KMS-11 (cell line): Measurements from ENCODE around the gene FBN1.
A peak's percentile ranks its signal among the peaks of the same experiment; 100 is the strongest.

ENCODE experiments used
- H2AFZ ChIP-seq: fragments of 200-600 bp; sonication (generic); 2 replicates; pipeline ENCODE4 v1.6.1; 2016; ENCODE audit warnings: antibody characterized with exemption, mixed run types, low read depth
- H3K27ac ChIP-seq: fragments of 200-600 bp; sonication (generic); 2 replicates; pipeline ENCODE4 v1.6.1; 2016; ENCODE audit warnings: mild to moderate bottlenecking, mixed run types
- H3K27me3 ChIP-seq: fragments of 200-600 bp; sonication (generic); 2 replicates; pipeline ENCODE4 v1.6.1; 2017; ENCODE audit warnings: mild to moderate bottlenecking, low read depth, mixed run types, moderate library complexity; ENCODE audit not compliant: insufficient read depth
- H3K36me3 ChIP-seq: fragments of 200-600 bp; sonication (generic); 2 replicates; pipeline ENCODE4 v1.6.1; 2017; ENCODE audit warnings: mild to moderate bottlenecking, mixed run types; ENCODE audit not compliant: insufficient read depth
- H3K4me1 ChIP-seq: fragments of 200-600 bp; sonication (generic); 2 replicates; pipeline ENCODE4 v1.6.1; 2016; ENCODE audit warnings: mild to moderate bottlenecking, low read depth, mixed run types; ENCODE audit not compliant: poor library complexity, severe bottlenecking
- H3K4me2 ChIP-seq: fragments of 200-600 bp; sonication (generic); 2 replicates; pipeline ENCODE4 v1.7.0; 2016; ENCODE audit warnings: mild to moderate bottlenecking, mixed run types
- H3K4me3 ChIP-seq: fragments of 200-600 bp; sonication (generic); IDR thresholded peaks from 2 replicates; pipeline ENCODE4 v1.6.1; 2017; ENCODE audit warnings: low read depth, low read length, mixed read lengths; ENCODE audit not compliant: insufficient read depth
- H3K79me2 ChIP-seq: fragments of 200-600 bp; sonication (generic); 2 replicates; pipeline ENCODE4 v1.6.1; 2016; ENCODE audit warnings: low read depth, mixed run types; ENCODE audit not compliant: insufficient read depth
- H3K9ac ChIP-seq: fragments of 200-600 bp; sonication (generic); 2 replicates; pipeline ENCODE4 v1.6.1; 2016; ENCODE audit warnings: mild to moderate bottlenecking, mixed run types
- H4K20me1 ChIP-seq: fragments of 200-600 bp; sonication (generic); 2 replicates; pipeline ENCODE4 v1.6.1; 2016; ENCODE audit warnings: mild to moderate bottlenecking, mixed run types; ENCODE audit not compliant: insufficient read depth
- TF ChIP-seq, protein P1 (sequence below): fragments of 200-600 bp; sonication (generic); conservative IDR thresholded peaks from 2 replicates; pipeline ENCODE4 v1.6.1; 2017; ENCODE audit warnings: low read depth, mild to moderate bottlenecking, antibody characterized with exemption, low read length, moderate library complexity, mixed read lengths

FBN1 gene

DNA sequence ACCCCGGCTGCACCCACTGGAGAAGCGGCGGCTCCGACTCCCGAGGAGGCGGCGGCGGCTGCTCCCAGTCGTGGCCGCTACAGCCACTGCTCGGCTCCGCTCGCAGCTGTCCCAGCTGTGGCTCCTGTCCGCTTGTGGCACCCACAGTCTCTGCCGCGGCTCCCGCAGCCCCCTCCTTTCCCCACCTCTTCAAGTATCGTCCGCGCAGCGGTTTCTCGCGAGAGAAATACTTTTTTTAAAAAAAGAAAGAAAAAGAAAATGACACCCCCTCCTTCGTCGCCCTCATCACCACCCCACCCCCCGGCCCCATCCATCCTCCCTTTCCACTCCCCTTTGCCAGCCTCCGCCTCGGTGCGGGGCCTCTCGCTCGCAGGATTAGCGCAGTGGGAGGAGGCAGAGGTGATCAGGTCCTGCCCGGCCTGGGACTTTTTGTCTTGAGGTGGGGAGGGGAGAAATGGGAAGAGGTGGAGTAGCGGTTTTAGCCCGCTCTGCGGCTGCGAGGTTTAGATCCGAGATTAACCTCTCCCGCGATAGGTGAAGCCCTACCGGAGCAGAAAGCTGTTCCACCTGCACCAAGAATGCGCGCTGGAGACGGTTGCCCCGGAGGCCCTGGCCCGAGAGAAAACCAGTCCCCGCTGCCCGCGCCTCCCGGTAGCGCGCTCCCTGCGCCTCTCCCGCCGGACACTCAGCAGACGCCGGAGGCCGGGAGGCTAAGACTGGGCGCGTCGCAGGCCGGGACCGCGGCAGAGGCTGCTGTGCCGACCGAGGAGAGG, at the start of gene FBN1:
Gene FBN1 (minus strand): TSS at position 152 of the 773 bp plus-strand sequence. CDS start 940 bp downstream, outside the sequence.
- H3K4me3 ChIP-seq = no peak within 1 kb of the TSS
- H3K79me2 ChIP-seq = no peaks in the 10 kb centered on the region
- TF ChIP-seq, protein P1, sequence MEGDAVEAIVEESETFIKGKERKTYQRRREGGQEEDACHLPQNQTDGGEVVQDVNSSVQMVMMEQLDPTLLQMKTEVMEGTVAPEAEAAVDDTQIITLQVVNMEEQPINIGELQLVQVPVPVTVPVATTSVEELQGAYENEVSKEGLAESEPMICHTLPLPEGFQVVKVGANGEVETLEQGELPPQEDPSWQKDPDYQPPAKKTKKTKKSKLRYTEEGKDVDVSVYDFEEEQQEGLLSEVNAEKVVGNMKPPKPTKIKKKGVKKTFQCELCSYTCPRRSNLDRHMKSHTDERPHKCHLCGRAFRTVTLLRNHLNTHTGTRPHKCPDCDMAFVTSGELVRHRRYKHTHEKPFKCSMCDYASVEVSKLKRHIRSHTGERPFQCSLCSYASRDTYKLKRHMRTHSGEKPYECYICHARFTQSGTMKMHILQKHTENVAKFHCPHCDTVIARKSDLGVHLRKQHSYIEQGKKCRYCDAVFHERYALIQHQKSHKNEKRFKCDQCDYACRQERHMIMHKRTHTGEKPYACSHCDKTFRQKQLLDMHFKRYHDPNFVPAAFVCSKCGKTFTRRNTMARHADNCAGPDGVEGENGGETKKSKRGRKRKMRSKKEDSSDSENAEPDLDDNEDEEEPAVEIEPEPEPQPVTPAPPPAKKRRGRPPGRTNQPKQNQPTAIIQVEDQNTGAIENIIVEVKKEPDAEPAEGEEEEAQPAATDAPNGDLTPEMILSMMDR = no peak
- no peaks in the 10 kb centered on the region for H4K20me1 ChIP-seq
- H3K4me1 ChIP-seq = peaks cover 4% of the 10 kb centered on the region
- H3K27ac ChIP-seq = no peak within 1 kb of the TSS
- peak within 1 kb of the TSS; percentile 64 for H2AFZ ChIP-seq
- no peaks in the 10 kb centered on the region for H3K27me3 ChIP-seq
- peak within 1 kb of the TSS; percentile 33; the same call in 1 of the 2 replicates for H3K4me2 ChIP-seq
- no peaks in the 10 kb centered on the region for H3K36me3 ChIP-seq
- no peak within 1 kb of the TSS; the same call in 1 of the 2 replicates for H3K9ac ChIP-seq

DNA sequence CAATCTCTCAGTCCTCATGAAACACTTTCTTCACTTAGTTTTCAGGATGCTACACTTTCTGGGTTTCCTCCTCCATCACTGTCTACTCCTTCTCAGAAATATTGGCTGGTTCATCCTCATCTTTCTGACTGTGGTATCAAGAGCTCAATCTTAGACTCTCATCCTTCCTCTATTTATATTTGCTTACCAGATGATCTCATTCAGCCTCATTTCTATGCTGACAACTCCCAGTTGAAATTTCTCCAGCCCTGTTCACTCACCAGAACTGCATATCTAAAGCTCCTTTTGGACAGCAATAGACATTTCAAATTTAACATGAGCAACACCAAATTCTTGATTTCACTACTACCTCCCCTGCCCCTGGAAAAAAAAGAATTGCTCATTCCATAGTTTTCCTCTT, 48.0 kb upstream of the FBN1 start:
- no peak overlapping the region for H2AFZ ChIP-seq
- no peak overlapping the region for H3K27ac ChIP-seq
- H3K4me2 ChIP-seq = no peak overlapping the region
- no peak overlapping the region for H3K4me3 ChIP-seq
- TF ChIP-seq, protein P1 = no peak
- H3K9ac ChIP-seq = no peak overlapping the region
- no peaks in the 10 kb centered on the region for H4K20me1 ChIP-seq
- no peaks in the 10 kb centered on the region for H3K27me3 ChIP-seq
- H3K79me2 ChIP-seq = no peaks in the 10 kb centered on the region
- no peaks in the 10 kb centered on the region for H3K36me3 ChIP-seq
- H3K4me1 ChIP-seq = no peaks in the 10 kb centered on the region

- Histone ChIP-seq H3K79me2 (no peaks in the 10 kb centered on the region), H3K27me3 (no peaks in the 10 kb centered on the region), H2AFZ (no peak overlapping the region), H4K20me1 (no peaks in the 10 kb centered on the region), H3K36me3 (no peaks in the 10 kb centered on the region), H3K4me1 (no peaks in the 10 kb centered on the region), H3K4me2 (no peak overlapping the region), H3K9ac (no peak overlapping the region), H3K27ac (no peak overlapping the region), H3K4me3 (no peak overlapping the region)
- TF ChIP-seq, protein P1 = no peak
Observed at GRCh38 chr15:48688493-48688892, 43.0 kb upstream of the FBN1 start.

GRCh38 chr15:48683991-48684765, 38.7 kb upstream of the FBN1 start:
- TF ChIP-seq, protein P1 = no peak
- H3K4me1 ChIP-seq = no peaks in the 10 kb centered on the region
- no peak overlapping the region for H3K27ac ChIP-seq
- H3K4me3 ChIP-seq = no peak overlapping the region
- no peak overlapping the region for H3K4me2 ChIP-seq
- H3K9ac ChIP-seq = no peak overlapping the region
- H3K79me2 ChIP-seq = no peaks in the 10 kb centered on the region
- no peaks in the 10 kb centered on the region for H3K36me3 ChIP-seq
- H4K20me1 ChIP-seq = no peaks in the 10 kb centered on the region
- no peaks in the 10 kb centered on the region for H3K27me3 ChIP-seq
- no peak overlapping the region for H2AFZ ChIP-seq
